B cell (primary cell): Measurements from ENCODE around the gene CS. TPM values are rescaled to one million over a fixed set of nuclear protein-coding genes. Genes with fewer than 3 reads are reported as not detected.

ENCODE experiments used
- ATAC-seq: fragments of 200-7000 bp; cut with Tn5 transposase; one replicate; pipeline ENCODE4 v1.10.0; 2021; ENCODE audit warnings: low read depth, mild to moderate bottlenecking, moderate number of reproducible peaks, moderate library complexity
- CTCF ChIA-PET: fragments of 350-600 bp; sonication (Branson Sonifier 250); formaldehyde crosslinking; loops from one replicate; lab custom pipeline; 2021; ENCODE audit warnings: antibody characterized with exemption, inconsistent platforms; lab: Charles Lee
- POLR2A ChIA-PET: fragments of 350-600 bp; sonication (Branson Sonifier 250); formaldehyde crosslinking; loops from one replicate; lab custom pipeline; 2021; ENCODE audit warnings: antibody characterized with exemption; lab: Charles Lee
- DNase-seq: peaks from one replicate; pipeline ENCODE4 v3.0.0; 2013
- H2AFZ ChIP-seq: 2 replicates; pipeline ENCODE4 v1.6.1; 2012; ENCODE audit warnings: mild to moderate bottlenecking, low read depth, low read length; ENCODE audit not compliant: insufficient read depth, poor library complexity, severe bottlenecking
- H3K27ac ChIP-seq, 2 donors: 1 replicate in 1 of 2; 2 replicates in 1 of 2; pipeline ENCODE4 v1.5.1; 2012 to 2013; ENCODE audit warnings: low read length in 2 of 2, mild to moderate bottlenecking in 2 of 2, moderate library complexity in 1 of 2
- H3K27me3 ChIP-seq, 4 experiments: fragments of 200-600 bp in 1 of 4; sonication (generic) in 1 of 4; replicated peaks in 1 of 4; 1 replicate in 2 of 4; 2 replicates in 2 of 4; pipeline versions ENCODE4 v1.6.1 to v1.7.0; 2013 to 2016; ENCODE audit warnings: low read length in 3 of 4, mild to moderate bottlenecking in 2 of 4, mixed read lengths in 1 of 4, moderate library complexity in 1 of 4; ENCODE audit not compliant: insufficient read depth in 4 of 4, control insufficient read depth in 3 of 4; ENCODE audit errors: control extremely low read depth in 1 of 4
- H3K36me3 ChIP-seq, 2 experiments: replicated peaks in 1 of 2; 1 replicate in 1 of 2; 2 replicates in 1 of 2; pipeline versions ENCODE4 v1.6.1 to v1.7.1; 2013; ENCODE audit warnings: low read length in 1 of 2; ENCODE audit not compliant: insufficient read depth in 2 of 2, control insufficient read depth in 1 of 2; ENCODE audit errors: control extremely low read depth in 1 of 2, extremely low read depth in 1 of 2
- H3K4me1 ChIP-seq, 2 donors: fragments of 200-600 bp in 1 of 2; sonication (generic) in 1 of 2; 1 replicate in 1 of 2; 2 replicates in 1 of 2; pipeline versions ENCODE4 v1.5.1 to v1.6.1; 2013 to 2017; ENCODE audit warnings: low read length in 2 of 2; ENCODE audit not compliant: control insufficient read depth in 2 of 2, insufficient read depth in 2 of 2
- H3K4me2 ChIP-seq: replicated peaks from 2 replicates; pipeline ENCODE3; 2012; ENCODE audit warnings: mild to moderate bottlenecking, low read depth, low read length; ENCODE audit not compliant: poor library complexity, severe bottlenecking
- H3K4me3 ChIP-seq, 5 experiments: fragments of 200-600 bp in 1 of 5; sonication (generic) in 1 of 5; 1 replicate in 3 of 5; 2 replicates in 2 of 5; pipeline versions ENCODE4 v1.5.1 to v1.7.0; 2011 to 2016; ENCODE audit warnings: low read length in 4 of 5, mild to moderate bottlenecking in 4 of 5, low read depth in 2 of 5, control low read depth in 1 of 5, moderate library complexity in 1 of 5; ENCODE audit not compliant: insufficient read depth in 1 of 5; ENCODE audit errors: control extremely low read depth in 1 of 5, extremely low read depth in 1 of 5
- H3K79me2 ChIP-seq: fragments of 200-600 bp; sonication (generic); one replicate; pipeline ENCODE4 v1.6.0; 2016; ENCODE audit warnings: low read length; ENCODE audit not compliant: control insufficient read depth, insufficient read depth
- H3K9ac ChIP-seq: fragments of 200-600 bp; sonication (generic); 2 replicates; pipeline ENCODE4 v1.6.1; 2017; ENCODE audit warnings: mild to moderate bottlenecking, low read length, moderate library complexity
- H3K9me3 ChIP-seq, 3 donors: one replicate each; pipeline versions ENCODE4 v1.6.1 to v1.7.1; 2013; ENCODE audit warnings: low read length in 2 of 3; ENCODE audit not compliant: control insufficient read depth in 2 of 3, insufficient read depth in 1 of 3; ENCODE audit errors: control extremely low read depth in 1 of 3
- H4K20me1 ChIP-seq: 2 replicates; pipeline ENCODE4 v1.6.0; 2012; ENCODE audit warnings: mild to moderate bottlenecking, low read length; ENCODE audit not compliant: insufficient read depth, control insufficient read depth, poor library complexity, severe bottlenecking
- H3K27ac Mint-ChIP-seq: one replicate; pipeline ENCODE4 v1.8.0; 2021; ENCODE audit warnings: mixed read lengths
- H3K27me3 Mint-ChIP-seq: one replicate; pipeline ENCODE4 v1.8.0; 2021; ENCODE audit warnings: mixed read lengths
- H3K4me1 Mint-ChIP-seq: one replicate; pipeline ENCODE4 v1.8.0; 2021; ENCODE audit warnings: mixed read lengths
- H3K4me3 Mint-ChIP-seq: one replicate; pipeline ENCODE4 v1.8.0; 2021; ENCODE audit warnings: mixed read lengths
- H3K9me3 Mint-ChIP-seq: one replicate; pipeline ENCODE4 v1.8.0; 2022; ENCODE audit warnings: mixed read lengths; ENCODE audit not compliant: insufficient read depth
- EZH2 ChIP-seq: IDR thresholded peaks from 2 replicates; pipeline ENCODE4 v1.6.1; 2012; ENCODE audit warnings: borderline replicate concordance, low read depth, mild to moderate bottlenecking, moderate library complexity, low read length; ENCODE audit not compliant: insufficient read depth, poor library complexity, severe bottlenecking
- WGBS: methylation state at CpG from one replicate; pipeline ENCODE4 v1.1.5; 2013; ENCODE audit warnings: missing lambda C conversion rate; ENCODE audit not compliant: insufficient coverage; 5-methylcytosine and 5-hydroxymethylcytosine counted together
- intact Hi-C: fragments of 100-400 bp; cut with micrococcal nuclease; formaldehyde crosslinking; loops from one replicate; pipeline ENCODE4 v1.10.0; 2022
- polyA plus RNA-seq: library from polyadenylated mRNA; depleted of rRNA; stranded (reverse); fragments of >200 nt; gene quantifications from 2 replicates; pipeline ENCODE4 v1.2.3, GENCODE V29; 2012
- total RNA-seq, 2 donors: library from RNA; stranded (reverse); fragments of 120-200 nt in 1 of 2; gene quantifications; 1 replicate in 1 of 2; 2 replicates in 1 of 2; pipeline versions ENCODE4 v1.2.3 to v1.2.4, GENCODE V29; 2013 to 2022
- TF ChIP-seq, protein P1 (sequence below): fragments of 200-600 bp; IDR thresholded peaks from one replicate; pipeline ENCODE4 v1.8.0; 2022; ENCODE audit warnings: antibody characterized with exemption, mild to moderate bottlenecking

Gene CS
- total and polyA plus RNA-seq, 2 donors (not counting 1 experiment from before 2014, with no cell fraction given): 114 to 154 TPM

DNA sequence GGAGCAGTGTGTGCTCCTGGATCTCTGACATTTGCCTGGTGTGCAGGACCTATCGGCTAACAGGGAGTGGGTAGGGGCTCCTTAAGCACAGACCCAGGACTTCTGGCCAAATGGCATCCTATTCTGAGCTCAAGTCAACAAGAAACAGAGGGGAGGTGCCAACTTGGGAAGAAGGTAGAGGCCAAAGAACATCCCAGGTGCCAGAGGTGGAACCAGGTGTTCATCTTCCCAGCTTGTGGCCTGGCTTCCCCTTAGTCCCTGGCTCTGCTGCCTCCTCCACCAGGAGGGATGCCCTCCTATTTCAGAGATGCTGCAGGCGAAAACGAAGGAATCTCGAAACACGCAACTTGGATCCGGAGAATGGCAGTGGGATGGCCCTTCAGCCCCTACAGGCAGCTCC is 64.0 kb downstream of the CS start:
- no peaks in the 10 kb centered on the region for H3K9me3 Mint-ChIP-seq
- Histone ChIP-seq H3K27me3 (no peaks in the 10 kb centered on the region), H3K4me2 (no peak overlapping the region), H3K9me3 (no peaks in the 10 kb centered on the region), H4K20me1 (no peaks in the 10 kb centered on the region), H3K27ac (no peak overlapping the region), H3K4me1 (no peaks in the 10 kb centered on the region), H3K4me3 (no peak overlapping the region), H3K9ac (no peak overlapping the region), H3K79me2 (no peaks in the 10 kb centered on the region), H2AFZ (no peak overlapping the region), H3K36me3 (peaks cover 0 to 12% of the 10 kb centered on the region in 2 experiments)
- no peak for DNase-seq
- TF ChIP-seq, protein P1, sequence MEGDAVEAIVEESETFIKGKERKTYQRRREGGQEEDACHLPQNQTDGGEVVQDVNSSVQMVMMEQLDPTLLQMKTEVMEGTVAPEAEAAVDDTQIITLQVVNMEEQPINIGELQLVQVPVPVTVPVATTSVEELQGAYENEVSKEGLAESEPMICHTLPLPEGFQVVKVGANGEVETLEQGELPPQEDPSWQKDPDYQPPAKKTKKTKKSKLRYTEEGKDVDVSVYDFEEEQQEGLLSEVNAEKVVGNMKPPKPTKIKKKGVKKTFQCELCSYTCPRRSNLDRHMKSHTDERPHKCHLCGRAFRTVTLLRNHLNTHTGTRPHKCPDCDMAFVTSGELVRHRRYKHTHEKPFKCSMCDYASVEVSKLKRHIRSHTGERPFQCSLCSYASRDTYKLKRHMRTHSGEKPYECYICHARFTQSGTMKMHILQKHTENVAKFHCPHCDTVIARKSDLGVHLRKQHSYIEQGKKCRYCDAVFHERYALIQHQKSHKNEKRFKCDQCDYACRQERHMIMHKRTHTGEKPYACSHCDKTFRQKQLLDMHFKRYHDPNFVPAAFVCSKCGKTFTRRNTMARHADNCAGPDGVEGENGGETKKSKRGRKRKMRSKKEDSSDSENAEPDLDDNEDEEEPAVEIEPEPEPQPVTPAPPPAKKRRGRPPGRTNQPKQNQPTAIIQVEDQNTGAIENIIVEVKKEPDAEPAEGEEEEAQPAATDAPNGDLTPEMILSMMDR: no peak
- no peak for TF ChIP-seq EZH2
- ATAC-seq: no peak
- ChIA-PET CTCF (interaction anchor here (0.6 to 1.3 kb wide), 2 partner anchors 16 to 47 kb away, joined by 3 to 4 read pairs; partner anchors contain the start of gene SMARCC2), POLR2A (no interaction called here)
- no peaks in the 10 kb centered on the region for H3K4me1 Mint-ChIP-seq
- intact Hi-C loops: no loop called here
- no peak overlapping the region for H3K27ac Mint-ChIP-seq
- WGBS: 93% methylated on average over 6 of the region's 6 CpGs
- H3K4me3 Mint-ChIP-seq: no peak overlapping the region
- H3K27me3 Mint-ChIP-seq: no peaks in the 10 kb centered on the region

DNA sequence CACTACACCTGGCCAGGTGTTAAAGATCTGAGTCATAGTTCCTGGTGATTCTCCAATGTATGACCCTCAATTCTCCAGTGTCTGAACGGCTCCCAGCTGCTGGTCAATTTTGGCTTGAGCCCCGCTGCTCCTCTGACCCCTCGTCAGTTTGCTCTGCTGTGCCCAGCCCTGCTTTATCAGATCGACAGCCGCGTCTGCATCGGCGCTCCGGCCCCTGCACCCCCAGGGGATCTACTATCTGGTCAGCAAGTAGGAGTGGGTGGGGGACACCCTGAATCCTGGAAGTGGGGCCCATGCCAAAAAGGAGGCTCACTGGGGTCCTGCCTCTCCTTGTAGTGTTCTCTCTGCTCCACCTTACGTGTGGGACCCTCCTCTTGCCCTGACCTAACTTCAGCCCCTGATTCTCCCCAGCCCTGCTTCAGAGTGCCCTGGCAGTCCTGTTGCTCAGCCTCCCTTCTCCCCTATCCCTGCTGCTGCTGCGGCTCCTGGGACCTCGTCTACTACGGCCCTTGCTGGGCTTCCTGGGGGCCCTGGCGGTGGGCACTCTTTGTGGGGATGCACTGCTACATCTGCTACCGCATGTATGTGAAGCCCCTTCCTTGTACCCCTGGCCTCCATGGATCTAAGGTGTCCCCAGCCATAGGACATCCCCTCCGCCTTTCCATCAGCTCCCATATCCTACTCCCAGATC is 65.2 kb downstream of the CS start:
- no peak for ATAC-seq
- H3K4me1 Mint-ChIP-seq: no peaks in the 10 kb centered on the region
- intact Hi-C loops: no loop called here
- Histone ChIP-seq H3K27me3 (no peaks in the 10 kb centered on the region), H2AFZ (no peak overlapping the region), H4K20me1 (no peaks in the 10 kb centered on the region), H3K9ac (no peak overlapping the region), H3K4me3 (no peak overlapping the region), H3K79me2 (no peaks in the 10 kb centered on the region), H3K4me1 (no peaks in the 10 kb centered on the region), H3K27ac (no peak overlapping the region), H3K36me3 (peaks cover 0 to under 1% of the 10 kb centered on the region in 2 experiments), H3K4me2 (no peak overlapping the region), H3K9me3 (no peaks in the 10 kb centered on the region)
- WGBS: 95% methylated on average over 16 of the region's 16 CpGs
- no peaks in the 10 kb centered on the region for H3K27me3 Mint-ChIP-seq
- H3K9me3 Mint-ChIP-seq: no peaks in the 10 kb centered on the region
- no peak for TF ChIP-seq EZH2
- TF ChIP-seq, protein P1: no peak
- ChIA-PET POLR2A (interaction anchor here (0.7 kb wide), 1 partner anchor 64 kb away, joined by 6 read pairs; no protein-coding TSS in a partner anchor), CTCF (interaction anchor here (0.7 to 1.3 kb wide), 2 partner anchors 41 to 45 kb away, joined by 3 to 4 read pairs; partner anchors contain the start of gene SMARCC2)
- H3K27ac Mint-ChIP-seq: no peak overlapping the region
- no peak overlapping the region for H3K4me3 Mint-ChIP-seq
- DNase-seq: no peak
